Stimulated activated CD8-positive, alpha-beta memory T cell treated with anti-CD3 and anti-CD28 coated beads, Interleukin-12 subunit alpha, Interleukin-12 subunit beta, amount 100 ng/mL, for 24 hours (primary cell): ENCODE data around the gene OGFOD3.
"Not testable (repeated sequence)": the region's sequence is repeated elsewhere in the genome, so short reads cannot be mapped to it uniquely, and the experiment has no call there.

Experiments
- DNase-seq: peaks from one replicate; pipeline ENCODE4 v3.0.0-alpha.2; 2020; ENCODE audit errors: extremely low read depth

Gene OGFOD3

DNA sequence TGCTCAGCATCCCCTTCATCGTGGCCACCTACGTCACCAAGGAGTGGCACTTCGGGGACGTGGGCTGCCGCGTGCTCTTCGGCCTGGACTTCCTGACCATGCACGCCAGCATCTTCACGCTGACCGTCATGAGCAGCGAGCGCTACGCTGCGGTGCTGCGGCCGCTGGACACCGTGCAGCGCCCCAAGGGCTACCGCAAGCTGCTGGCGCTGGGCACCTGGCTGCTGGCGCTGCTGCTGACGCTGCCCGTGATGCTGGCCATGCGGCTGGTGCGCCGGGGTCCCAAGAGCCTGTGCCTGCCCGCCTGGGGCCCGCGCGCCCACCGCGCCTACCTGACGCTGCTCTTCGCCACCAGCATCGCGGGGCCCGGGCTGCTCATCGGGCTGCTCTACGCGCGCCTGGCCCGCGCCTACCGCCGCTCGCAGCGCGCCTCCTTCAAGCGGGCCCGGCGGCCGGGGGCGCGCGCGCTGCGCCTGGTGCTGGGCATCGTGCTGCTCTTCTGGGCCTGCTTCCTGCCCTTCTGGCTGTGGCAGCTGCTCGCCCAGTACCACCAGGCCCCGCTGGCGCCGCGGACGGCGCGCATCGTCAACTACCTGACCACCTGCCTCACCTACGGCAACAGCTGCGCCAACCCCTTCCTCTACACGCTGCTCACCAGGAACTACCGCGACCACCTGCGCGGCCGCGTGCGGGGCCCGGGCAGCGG lies 43.6 kb downstream of the OGFOD3 start:
- no peak for DNase-seq

DNA sequence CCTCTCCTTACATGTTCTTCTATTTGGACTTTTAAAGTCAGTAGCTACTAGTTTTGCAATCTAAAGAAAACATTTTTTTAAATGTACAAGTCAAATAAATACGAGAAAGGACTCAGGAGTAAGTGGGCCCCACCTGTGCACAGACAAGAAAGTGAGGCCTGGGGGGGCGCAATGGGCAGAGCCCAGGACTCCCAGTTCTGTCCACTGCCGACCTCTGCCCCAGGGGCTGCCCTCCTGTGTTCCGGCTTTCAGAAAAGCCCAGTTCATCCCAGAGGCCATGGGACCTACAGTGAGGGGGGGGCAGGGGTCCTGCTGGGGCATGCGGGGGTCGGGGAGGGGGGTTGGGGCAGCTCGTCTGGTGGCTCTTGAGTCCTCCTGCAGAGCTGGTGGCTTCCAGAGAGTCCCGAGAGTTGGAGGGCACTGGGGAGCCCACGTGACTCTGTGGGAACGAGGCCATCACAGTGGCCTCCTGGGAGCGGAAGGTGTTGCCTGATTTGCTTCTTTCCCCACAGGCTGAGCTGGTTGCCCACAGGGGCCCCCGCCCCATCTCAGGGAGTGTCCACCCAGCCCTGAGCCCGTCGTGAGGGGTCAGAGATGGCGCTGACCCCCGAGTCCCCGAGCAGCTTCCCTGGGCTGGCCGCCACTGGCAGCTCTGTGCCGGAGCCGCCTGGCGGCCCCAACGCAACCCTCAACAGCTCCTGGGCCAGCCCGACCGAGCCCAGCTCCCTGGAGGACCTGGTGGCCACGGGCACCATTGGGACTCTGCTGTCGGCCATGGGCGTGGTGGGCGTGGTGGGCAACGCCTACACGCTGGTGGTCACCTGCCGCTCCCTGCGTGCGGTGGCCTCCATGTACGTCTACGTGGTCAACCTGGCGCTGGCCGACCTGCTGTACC lies 44.4 kb downstream of the OGFOD3 start:
- no peak for DNase-seq

GRCh38 chr17:82373072-82373452 lies 45.3 kb downstream of the OGFOD3 start:
- not testable (repeated sequence) for DNase-seq

DNA sequence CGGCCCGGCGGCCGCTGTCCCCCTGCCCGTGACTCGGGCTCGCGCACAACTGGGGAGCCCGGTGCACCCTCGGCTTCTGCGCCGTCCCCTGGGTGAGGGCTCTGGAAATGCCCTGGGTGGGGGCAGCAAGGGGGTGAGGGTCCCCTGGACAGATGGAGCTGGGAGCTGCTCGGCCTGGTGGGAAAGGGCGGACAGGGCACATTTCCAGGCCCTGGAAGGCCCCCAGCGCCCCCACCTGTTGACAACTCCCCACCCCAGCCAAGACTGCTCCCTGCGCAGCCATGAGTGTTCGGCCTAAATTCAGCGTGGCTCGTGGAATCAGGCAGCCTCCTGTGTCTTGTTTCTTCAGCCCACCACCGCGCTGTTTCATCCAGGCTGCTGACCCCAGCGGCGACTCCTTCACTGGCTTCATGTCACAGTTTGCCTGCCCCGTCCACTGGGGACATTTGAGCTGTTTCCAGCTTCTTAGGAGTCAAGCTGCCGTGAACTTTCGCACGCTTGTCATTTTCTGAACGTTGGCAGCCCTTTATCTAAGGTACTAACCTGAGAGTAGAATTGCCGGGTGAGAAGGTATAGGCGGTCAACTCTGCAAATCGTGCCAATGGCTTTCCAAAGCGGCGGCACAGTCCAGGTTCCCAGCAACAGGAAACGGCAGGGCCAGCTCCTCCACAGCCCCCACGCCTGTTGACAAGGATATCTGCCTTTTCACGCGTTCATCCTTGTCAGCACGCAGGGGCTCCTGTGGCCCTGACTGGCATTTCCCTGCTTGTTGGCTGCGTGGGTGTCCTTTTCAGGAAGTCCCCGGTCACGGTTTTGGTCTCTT lies 45.9 kb downstream of the OGFOD3 start:
- no peak for DNase-seq

DNA sequence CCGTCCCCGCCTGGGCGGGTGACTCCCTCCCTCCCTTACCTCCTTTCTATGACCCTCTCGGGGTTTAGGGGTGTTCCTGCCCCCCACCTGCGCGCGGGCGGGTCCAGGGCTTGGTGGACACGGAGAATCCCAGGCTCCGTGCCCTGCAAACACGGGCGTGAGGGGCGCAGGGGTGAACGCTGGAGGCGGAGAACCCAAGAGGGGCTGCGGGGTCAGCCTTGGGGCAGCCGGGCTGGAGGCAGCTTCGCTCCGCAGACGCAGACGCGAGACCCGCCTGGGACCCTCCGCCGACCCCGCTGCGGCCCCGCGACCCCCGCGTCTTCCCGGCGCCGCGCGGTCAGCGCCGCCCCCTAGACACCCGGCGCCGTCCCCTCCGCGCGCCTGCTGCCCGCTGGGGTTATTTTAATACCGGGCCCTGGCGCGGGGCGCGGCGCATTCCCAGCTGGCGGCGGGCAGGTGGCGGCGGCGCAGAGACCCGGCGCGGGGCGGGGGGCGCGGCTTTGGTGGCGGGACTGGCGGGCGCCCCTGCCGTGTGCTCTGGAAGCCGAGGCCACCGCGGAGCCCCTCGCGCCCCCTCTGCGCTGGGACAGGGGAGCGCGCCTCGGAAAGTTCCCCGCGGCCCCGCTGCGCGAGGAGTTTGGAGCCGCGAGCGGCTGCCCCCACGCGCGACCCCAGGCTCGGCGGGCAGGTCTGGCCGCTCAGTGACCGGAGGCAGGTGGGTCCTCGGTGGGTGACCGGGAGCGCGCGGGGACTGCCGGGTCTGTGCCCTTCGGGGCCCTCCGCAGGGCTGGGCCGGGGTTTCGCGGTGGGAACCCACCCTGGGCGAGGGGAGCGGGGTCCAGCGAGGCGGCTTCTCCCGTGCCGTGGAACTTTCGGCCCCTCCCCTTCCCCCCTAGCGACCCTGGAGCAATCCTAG lies 46.8 kb downstream of the OGFOD3 start, which contains the start of gene UTS2R:
Gene UTS2R (plus strand): TSS at position 433 of the 916 bp plus-strand sequence. CDS start 2,560 bp downstream, outside the sequence.
- DNase-seq, result no peak

- DNase-seq, result no peak
These were observed 47.7 kb downstream of the OGFOD3 start for GRCh38 chr17:82370471-82371332.

GRCh38 chr17:82369211-82369610 lies 49.2 kb downstream of the OGFOD3 start:
- DNase-seq, result no peak

GRCh38 chr17:82367724-82368524 lies 50.5 kb downstream of the OGFOD3 start:
- DNase-seq, result no peak

- DNase-seq, result no peak
These were observed 51.6 kb downstream of the OGFOD3 start for GRCh38 chr17:82366749-82367148.

DNA sequence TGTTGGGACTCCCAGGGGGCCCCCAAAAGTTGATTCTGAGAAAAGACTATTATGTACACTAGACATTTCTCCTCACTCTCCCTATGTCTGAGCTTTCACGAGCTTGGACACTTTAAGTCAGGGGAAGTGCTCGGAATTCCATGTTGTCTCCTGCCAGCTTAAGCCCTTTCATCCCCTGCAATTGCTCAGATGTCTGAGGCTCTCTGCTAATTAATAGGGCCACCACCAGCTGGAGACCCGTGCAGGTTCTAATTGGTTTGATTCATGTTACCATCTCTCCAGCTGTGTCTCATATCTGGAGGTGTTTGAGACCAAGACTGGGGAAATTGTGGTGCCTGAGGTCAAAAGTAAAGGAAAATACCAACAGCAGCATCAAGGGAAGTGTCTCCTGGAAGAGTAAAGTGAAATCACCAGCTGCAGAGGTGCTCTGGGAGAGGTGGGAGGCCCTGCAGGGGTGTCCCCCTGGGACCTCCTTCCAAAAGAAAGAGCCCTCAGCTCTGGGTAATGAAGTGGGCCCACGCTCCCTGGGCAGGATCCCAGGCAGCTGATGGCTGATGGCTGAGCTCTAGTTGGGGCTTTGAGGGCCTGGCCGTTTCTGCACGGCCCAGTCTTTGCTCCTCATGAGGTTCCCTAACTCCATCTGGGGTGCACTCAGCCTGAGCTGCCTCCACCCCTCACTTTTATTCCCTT lies 52.6 kb downstream of the OGFOD3 start:
- DNase-seq, result no peak

DNA sequence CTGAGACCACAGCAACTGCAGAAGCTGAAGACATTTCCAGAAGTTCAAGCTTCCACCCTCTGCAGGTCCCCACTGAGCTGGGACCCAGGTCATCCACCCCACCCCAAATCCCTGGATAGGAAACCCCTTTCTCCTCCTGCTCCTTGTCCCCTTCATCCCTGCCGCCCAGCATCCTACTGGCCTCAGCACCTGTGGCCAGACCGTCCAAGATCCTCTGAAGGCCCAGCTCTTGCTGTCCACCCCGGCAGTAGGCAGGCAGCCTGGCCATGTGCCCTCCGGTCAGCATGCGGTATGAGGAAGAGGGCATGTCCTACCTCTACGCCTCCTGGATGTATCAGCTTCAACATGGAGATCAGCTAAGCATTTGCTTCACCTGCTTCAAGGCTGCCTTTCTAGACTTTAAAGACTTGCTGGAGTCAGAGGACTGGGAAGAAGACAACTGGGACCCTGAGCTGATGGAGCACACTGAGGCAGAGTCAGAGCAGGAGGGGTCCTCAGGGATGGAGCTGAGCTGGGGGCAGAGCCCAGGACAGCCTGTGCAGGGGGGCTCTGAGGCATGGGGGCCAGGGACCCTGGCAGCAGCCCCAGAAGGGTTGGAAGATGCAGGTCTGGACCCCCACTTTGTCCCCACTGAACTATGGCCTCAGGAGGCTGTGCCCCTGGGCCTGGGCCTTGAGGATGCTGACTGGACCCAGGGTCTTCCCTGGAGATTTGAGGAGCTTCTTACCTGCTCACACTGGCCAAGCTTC lies 56.3 kb downstream of the OGFOD3 start:
- DNase-seq, result no peak

DNA sequence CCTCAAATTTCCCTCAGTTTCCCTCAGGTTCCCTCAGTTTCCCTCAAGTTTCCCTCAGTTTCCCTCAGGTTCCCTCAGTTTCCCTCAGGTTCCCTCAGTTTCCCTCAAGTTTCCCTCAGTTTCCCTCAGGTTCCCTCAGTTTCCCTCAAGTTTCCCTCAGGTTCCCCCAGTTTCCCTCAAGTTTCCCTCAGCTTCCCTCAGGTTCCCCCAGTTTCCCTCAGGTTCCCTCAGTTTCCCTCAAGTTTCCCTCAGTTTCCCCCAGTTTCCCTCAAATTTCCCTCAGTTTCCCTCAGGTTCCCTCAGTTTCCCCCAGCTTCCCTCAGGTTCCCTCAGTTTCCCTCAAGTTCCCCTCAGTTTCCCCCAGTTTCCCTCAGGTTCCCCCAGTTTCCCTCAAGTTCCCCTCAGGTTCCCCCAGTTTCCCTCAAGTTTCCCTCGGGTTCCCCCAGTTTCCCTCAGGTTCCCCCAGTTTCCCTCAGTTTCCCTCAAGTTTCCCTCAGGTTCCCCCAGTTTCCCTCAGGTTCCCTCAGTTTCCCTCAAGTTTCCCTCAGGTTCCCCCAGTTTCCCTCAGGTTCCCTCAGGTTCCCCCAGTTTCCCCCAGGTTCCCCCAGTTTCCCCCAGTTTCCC lies 58.8 kb downstream of the OGFOD3 start:
- DNase-seq, result not testable (repeated sequence)

DNA sequence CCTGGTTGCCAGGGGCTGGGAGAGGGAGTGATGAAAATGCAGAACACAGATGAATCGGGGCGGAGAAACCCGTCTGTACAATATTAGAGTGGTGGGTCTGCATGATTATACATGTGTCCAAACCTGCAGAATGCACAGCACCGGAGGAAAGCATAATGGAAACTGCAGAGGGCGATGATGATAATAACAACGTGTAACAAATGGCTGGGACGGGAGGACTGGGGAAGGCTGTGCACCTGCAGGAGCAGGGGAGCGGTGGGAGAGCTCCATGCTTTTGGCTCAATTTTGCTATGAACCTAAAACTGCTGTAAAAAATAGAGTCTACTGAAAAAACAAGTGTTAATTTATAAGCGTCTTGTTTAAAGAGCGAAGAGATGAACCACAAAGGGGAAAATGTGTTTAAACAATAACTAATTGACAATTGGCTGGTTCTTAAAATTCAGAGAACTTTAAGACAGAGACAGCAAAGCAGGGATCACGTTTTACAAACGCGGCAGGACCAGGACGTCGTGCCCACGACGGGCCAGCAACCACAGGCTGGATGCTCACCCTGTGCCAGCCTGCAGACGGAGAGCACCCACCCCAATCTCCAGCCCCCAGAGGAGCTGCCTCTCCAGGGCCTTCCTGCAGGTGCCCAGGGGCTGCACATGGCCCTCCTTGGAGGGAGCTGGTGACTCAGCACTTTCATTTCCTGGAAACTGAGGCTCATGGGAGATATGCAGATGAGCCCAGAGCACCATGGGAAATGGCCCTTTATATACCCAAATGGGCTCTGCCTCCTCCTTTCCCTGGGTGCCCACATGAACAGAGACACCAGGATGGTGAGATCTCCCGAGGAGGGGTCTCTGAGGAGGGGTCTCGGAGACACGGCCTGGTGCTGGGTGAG lies 59.7 kb downstream of the OGFOD3 start, which contains the start of gene TEX19:
Gene TEX19 (plus strand): TSS at position 783 of the 886 bp plus-strand sequence. CDS start 2,904 bp downstream, outside the sequence.
- DNase-seq, result no peak

GRCh38 chr17:82357394-82357793 lies 61.0 kb downstream of the OGFOD3 start:
- no peak for DNase-seq

GRCh38 chr17:82356845-82357355 lies 61.5 kb downstream of the OGFOD3 start:
- no peak for DNase-seq
